PC-9 (cell line): Measurements from ENCODE around the gene KBTBD12. TPM values are rescaled to one million over a fixed set of nuclear protein-coding genes. Genes with fewer than 3 reads are reported as not detected.

Source experiments
- BruUV-seq: library from RNA; stranded (reverse); fragments of 400-500 nt; replicated peaks from 2 replicates; lab custom pipeline; 2021; lab: Mats Ljungman, UMichigan
- CTCF ChIA-PET: fragments of 300-600 bp; sonication (Branson Sonifier 250); formaldehyde crosslinking; loops from one replicate; lab custom pipeline; 2022; ENCODE audit warnings: antibody characterized with exemption; lab: Charles Lee
- POLR2A ChIA-PET: fragments of 300-600 bp; sonication (Branson Sonifier 250); formaldehyde crosslinking; loops from one replicate; lab custom pipeline; 2022; ENCODE audit warnings: antibody characterized with exemption; ENCODE audit not compliant: unreplicated experiment; lab: Charles Lee
- DNase-seq, 2 experiments: peaks; one replicate each; pipeline versions ENCODE4 v3.0.0 to v3.0.0-alpha.2; 2015 to 2022; ENCODE audit warnings: mixed read lengths in 1 of 2
- H2AFZ ChIP-seq: fragments of 200-600 bp; sonication (generic); 2 replicates; pipeline ENCODE4 v1.8.1; 2017; ENCODE audit warnings: antibody characterized with exemption
- H3F3A ChIP-seq: fragments of 200-600 bp; sonication (generic); 2 replicates; pipeline ENCODE4 v1.8.1; 2017; ENCODE audit warnings: antibody characterized with exemption, mild to moderate bottlenecking, low read depth; ENCODE audit not compliant: insufficient read depth
- H3K27ac ChIP-seq: fragments of 200-600 bp; sonication (generic); 2 replicates; pipeline ENCODE4 v1.6.1; 2016; ENCODE audit warnings: mixed run types
- H3K27me3 ChIP-seq: fragments of 200-600 bp; sonication (generic); 2 replicates; pipeline ENCODE4 v1.6.1; 2016; ENCODE audit warnings: low read depth, mixed run types; ENCODE audit not compliant: insufficient read depth
- H3K36me3 ChIP-seq: fragments of 200-600 bp; sonication (generic); 2 replicates; pipeline ENCODE4 v1.6.1; 2016; ENCODE audit warnings: low read depth, mixed run types
- H3K4me1 ChIP-seq: fragments of 200-600 bp; sonication (generic); replicated peaks from 2 replicates; pipeline ENCODE4 v1.6.1; 2016; ENCODE audit warnings: mixed run types; ENCODE audit not compliant: insufficient read depth
- H3K4me2 ChIP-seq: fragments of 200-600 bp; sonication (generic); 2 replicates; pipeline ENCODE4 v1.6.1; 2017; ENCODE audit warnings: mixed run types
- H3K4me3 ChIP-seq: fragments of 200-600 bp; sonication (generic); 2 replicates; pipeline ENCODE4 v1.6.1; 2016; ENCODE audit warnings: mixed run types
- H3K79me2 ChIP-seq: fragments of 200-600 bp; sonication (generic); 2 replicates; pipeline ENCODE4 v1.6.1; 2017; ENCODE audit warnings: low read depth, mixed run types
- H3K9me2 ChIP-seq: fragments of 200-600 bp; sonication (generic); 2 replicates; pipeline ENCODE4 v1.8.1; 2017; ENCODE audit warnings: mild to moderate bottlenecking; ENCODE audit not compliant: insufficient read depth
- H3K9me3 ChIP-seq: fragments of 200-600 bp; sonication (generic); 2 replicates; pipeline ENCODE4 v1.8.1; 2016; ENCODE audit warnings: low read depth; ENCODE audit not compliant: insufficient read depth
- H4K20me1 ChIP-seq: fragments of 200-600 bp; sonication (generic); 2 replicates; pipeline ENCODE4 v1.8.1; 2017; ENCODE audit not compliant: insufficient read depth
- EZH2 ChIP-seq: fragments of 200-600 bp; sonication (generic); IDR thresholded peaks from 2 replicates; pipeline ENCODE4 v1.8.0; 2017; ENCODE audit warnings: antibody characterized with exemption, low read depth
- intact Hi-C: fragments of 100-400 bp; cut with micrococcal nuclease; formaldehyde crosslinking; loops from one replicate; pipeline ENCODE4 v1.10.0; 2022; ENCODE audit not compliant: unreplicated experiment
- total RNA-seq: library from RNA; stranded (reverse); gene quantifications from 2 replicates; pipeline ENCODE4 v1.2.3, GENCODE V29; 2021
- TF ChIP-seq, protein P1 (sequence below): fragments of 200-600 bp; sonication (generic); conservative IDR thresholded peaks from 2 replicates; pipeline ENCODE4 v1.6.1; 2017; ENCODE audit warnings: mixed run types, antibody characterized with exemption, mild to moderate bottlenecking, moderate library complexity

Gene KBTBD12
- total RNA-seq, 1 experiment from 2014 or later: 1.1 TPM

DNA sequence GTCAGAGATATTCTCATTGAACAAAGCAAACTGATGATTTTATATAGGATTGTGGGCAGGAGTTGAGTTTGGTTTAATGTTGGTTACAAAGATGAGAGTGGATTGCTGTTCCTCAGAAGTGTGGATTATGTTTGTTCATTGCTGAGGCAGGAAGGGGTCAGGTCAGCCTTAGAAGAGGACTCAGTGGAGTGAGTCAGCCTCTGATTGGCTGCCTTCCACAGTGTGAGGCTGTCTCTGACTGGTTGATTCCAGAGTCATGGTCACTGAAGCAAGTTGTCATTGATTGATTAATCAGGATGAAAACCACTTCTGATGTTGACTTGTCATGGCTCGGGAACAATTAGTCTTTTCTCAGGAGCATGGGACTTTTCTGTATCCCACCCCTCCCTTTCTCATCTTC is 36.2 kb downstream of the KBTBD12 start:
- peaks cover 6% of the 10 kb centered on the region for H3K4me1 ChIP-seq
- H3F3A ChIP-seq: no peaks in the 10 kb centered on the region
- ChIA-PET POLR2A (no interaction called here), CTCF (no interaction called here)
- H3K9me3 ChIP-seq: no peaks in the 10 kb centered on the region
- intact Hi-C loops: no loop called here
- no peaks in the 10 kb centered on the region for H4K20me1 ChIP-seq
- H3K9me2 ChIP-seq: no peaks in the 10 kb centered on the region
- no peak for TF ChIP-seq EZH2
- TF ChIP-seq, protein P1, sequence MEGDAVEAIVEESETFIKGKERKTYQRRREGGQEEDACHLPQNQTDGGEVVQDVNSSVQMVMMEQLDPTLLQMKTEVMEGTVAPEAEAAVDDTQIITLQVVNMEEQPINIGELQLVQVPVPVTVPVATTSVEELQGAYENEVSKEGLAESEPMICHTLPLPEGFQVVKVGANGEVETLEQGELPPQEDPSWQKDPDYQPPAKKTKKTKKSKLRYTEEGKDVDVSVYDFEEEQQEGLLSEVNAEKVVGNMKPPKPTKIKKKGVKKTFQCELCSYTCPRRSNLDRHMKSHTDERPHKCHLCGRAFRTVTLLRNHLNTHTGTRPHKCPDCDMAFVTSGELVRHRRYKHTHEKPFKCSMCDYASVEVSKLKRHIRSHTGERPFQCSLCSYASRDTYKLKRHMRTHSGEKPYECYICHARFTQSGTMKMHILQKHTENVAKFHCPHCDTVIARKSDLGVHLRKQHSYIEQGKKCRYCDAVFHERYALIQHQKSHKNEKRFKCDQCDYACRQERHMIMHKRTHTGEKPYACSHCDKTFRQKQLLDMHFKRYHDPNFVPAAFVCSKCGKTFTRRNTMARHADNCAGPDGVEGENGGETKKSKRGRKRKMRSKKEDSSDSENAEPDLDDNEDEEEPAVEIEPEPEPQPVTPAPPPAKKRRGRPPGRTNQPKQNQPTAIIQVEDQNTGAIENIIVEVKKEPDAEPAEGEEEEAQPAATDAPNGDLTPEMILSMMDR: no peak
- no peak overlapping the region for H3K4me2 ChIP-seq
- H2AFZ ChIP-seq: no peak overlapping the region
- no peaks in the 10 kb centered on the region for H3K27me3 ChIP-seq
- no peak overlapping the region for H3K4me3 ChIP-seq
- H3K36me3 ChIP-seq: no peaks in the 10 kb centered on the region
- no peak overlapping the region for H3K27ac ChIP-seq
- DNase-seq: no peak
- no TSS peak for BruUV-seq
- no peaks in the 10 kb centered on the region for H3K79me2 ChIP-seq

DNA sequence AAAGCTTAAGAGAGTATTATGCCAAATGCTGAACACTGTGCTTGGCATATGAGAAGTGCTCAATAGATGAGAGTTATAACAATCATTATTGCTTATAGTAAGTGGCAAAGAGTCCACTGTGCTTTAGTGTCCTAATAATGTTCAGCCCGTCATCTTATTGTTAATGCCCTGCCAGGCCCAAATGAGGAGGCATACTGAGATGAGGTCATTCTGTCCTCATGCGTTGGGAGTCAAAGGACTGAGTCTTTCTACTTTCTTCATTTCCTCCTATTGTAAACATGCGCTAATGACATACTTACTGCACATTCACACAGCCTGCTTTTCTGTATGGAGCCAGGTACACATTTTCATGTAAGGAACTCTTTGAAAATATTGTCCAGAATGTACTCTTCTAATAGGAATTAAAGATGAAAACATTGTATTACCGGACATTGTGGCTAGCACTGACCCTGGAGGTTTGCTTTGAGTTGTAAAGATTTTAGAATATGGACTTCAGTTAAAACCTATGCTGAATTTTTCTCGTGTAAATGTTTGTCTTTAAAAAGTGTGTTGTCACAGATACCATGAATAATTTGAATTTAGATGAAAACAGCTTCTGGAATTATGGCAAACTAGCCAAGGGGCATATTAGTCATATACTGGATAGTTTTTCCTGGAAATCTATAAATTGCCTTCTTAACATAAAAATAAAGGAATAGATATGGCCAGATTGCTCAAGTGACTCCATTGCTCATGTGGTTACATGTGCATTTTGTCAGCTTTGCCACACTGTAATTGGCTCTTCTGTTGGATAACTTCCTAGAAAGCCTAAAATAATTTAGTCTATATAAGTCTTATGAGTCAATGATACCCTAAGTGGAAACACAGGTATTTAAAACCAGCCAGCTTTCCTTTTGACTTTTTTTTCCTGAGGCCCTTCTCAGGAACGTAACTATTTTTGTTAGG is 38.3 kb downstream of the KBTBD12 start:
- TF ChIP-seq, protein P1: no peak
- Histone ChIP-seq H4K20me1 (no peaks in the 10 kb centered on the region), H3K9me3 (no peaks in the 10 kb centered on the region), H3K79me2 (no peaks in the 10 kb centered on the region), H3K4me2 (no peak overlapping the region), H3K36me3 (no peaks in the 10 kb centered on the region), H2AFZ (no peak overlapping the region), H3K4me3 (no peak overlapping the region), H3K9me2 (no peaks in the 10 kb centered on the region), H3K27ac (no peak overlapping the region), H3K4me1 (peaks cover 6% of the 10 kb centered on the region), H3F3A (no peaks in the 10 kb centered on the region), H3K27me3 (no peaks in the 10 kb centered on the region)
- peak in 1 of 2 experiments; percentile 47 for DNase-seq
- ChIA-PET CTCF (interaction anchor here (0.5 kb wide), 1 partner anchor 260 kb away, joined by 12 read pairs; no protein-coding TSS in a partner anchor), POLR2A (interaction anchor here (0.6 kb wide), 1 partner anchor 136 kb away, joined by 5 read pairs; no protein-coding TSS in a partner anchor)
- no TSS peak for BruUV-seq
- intact Hi-C loops: no loop called here

DNA sequence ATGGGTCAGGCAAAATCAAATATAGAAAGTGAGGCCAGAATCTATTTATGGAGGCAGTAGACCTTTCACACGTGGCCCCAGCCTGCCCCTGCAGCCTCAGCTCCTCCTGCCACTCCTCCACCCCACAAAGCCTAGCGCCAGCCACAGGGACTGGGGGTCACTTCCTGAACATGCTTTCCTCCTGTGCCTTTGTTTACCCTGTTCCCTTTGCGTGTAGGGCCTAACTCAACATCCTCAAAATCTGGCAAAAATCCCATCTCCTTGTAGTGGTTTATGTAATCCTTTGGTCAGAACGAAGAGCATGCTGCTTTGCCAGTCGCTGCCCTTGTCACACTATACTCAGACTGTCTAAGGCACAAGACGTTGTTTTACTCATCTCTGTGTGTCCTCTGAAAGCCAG is 39.6 kb downstream of the KBTBD12 start:
- Histone ChIP-seq H3K4me1 (peaks cover 17% of the 10 kb centered on the region), H3K9me3 (no peaks in the 10 kb centered on the region; the same call in 1 of the 2 replicates), H3K4me3 (no peak overlapping the region), H3K27me3 (no peaks in the 10 kb centered on the region), H3K36me3 (no peaks in the 10 kb centered on the region), H3K27ac (no peak overlapping the region), H3K79me2 (no peaks in the 10 kb centered on the region), H3K9me2 (no peaks in the 10 kb centered on the region), H4K20me1 (no peaks in the 10 kb centered on the region), H3K4me2 (no peak overlapping the region), H2AFZ (no peak overlapping the region), H3F3A (peaks cover 5% of the 10 kb centered on the region)
- TF ChIP-seq, protein P1: no peak
- TF ChIP-seq EZH2: no peak
- intact Hi-C loops: no loop called here
- no TSS peak for BruUV-seq
- DNase-seq: no peak
- ChIA-PET POLR2A (no interaction called here), CTCF (no interaction called here)
